ENCODE measurements around the gene GPR108. TPM values are rescaled to one million over a fixed set of nuclear protein-coding genes. Genes with fewer than 3 reads are reported as not detected.

Gene GPR108
- total and polyA plus RNA-seq, 2 donors from 2014 or later, result 113 to 144 TPM

DNA sequence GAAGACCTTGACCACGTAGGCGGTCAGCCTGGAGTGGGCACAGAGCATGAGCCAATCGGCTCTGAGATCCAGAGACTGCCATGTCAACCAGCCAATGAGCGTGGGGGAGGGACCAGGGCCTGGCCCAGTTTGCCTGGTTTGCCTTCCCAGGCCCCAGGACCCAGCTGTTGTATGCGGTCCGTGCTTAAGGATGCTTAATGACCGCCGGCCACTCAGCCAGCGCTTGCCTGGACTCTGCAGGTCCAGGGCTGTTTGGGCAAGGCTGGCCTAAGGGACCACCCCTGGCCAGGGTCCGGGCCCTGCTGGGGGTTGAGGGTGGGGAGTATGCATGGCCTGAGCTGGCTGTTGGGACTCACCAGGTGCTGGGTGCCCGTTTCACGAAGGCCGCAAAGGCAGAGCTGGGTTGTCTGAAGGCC, 44.3 kb downstream of the GPR108 start:
- H3K9me3 ChIP-seq (ENCODE audit: control insufficient read depth in 2 of 3, insufficient read depth in 1 of 3, low read length in 3 of 3), result no peaks in the 10 kb centered on the region
- TF ChIP-seq, protein P1, sequence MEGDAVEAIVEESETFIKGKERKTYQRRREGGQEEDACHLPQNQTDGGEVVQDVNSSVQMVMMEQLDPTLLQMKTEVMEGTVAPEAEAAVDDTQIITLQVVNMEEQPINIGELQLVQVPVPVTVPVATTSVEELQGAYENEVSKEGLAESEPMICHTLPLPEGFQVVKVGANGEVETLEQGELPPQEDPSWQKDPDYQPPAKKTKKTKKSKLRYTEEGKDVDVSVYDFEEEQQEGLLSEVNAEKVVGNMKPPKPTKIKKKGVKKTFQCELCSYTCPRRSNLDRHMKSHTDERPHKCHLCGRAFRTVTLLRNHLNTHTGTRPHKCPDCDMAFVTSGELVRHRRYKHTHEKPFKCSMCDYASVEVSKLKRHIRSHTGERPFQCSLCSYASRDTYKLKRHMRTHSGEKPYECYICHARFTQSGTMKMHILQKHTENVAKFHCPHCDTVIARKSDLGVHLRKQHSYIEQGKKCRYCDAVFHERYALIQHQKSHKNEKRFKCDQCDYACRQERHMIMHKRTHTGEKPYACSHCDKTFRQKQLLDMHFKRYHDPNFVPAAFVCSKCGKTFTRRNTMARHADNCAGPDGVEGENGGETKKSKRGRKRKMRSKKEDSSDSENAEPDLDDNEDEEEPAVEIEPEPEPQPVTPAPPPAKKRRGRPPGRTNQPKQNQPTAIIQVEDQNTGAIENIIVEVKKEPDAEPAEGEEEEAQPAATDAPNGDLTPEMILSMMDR (IDR thresholded peaks at IDR 0.05; ENCODE audit: borderline replicate concordance, extremely low read depth, insufficient read depth), result no peak
- intact Hi-C loops (cut with DNase I), result no loop called here
- DNase-seq (peak in 1 of 5 donors; percentile 62), FAIRE-seq (no peak)
- no peak overlapping the region for H3K9ac ChIP-seq (ENCODE audit: low read length in 3 of 3)
- H3K27ac ChIP-seq (ENCODE audit: low read depth in 2 of 2, low read length in 2 of 2), result no peak overlapping the region
- H3K27me3 ChIP-seq (ENCODE audit: control insufficient read depth, insufficient read depth, low read length), result no peaks in the 10 kb centered on the region
- no peak overlapping the region for H3K4me3 ChIP-seq (ENCODE audit: low read length in 3 of 3)
- no peaks in the 10 kb centered on the region for H3K4me1 ChIP-seq (ENCODE audit: control insufficient read depth in 2 of 3, insufficient read depth in 2 of 3, low read depth in 1 of 3, low read length in 3 of 3)
- no peaks in the 10 kb centered on the region for H3K36me3 ChIP-seq (ENCODE audit: control insufficient read depth in 2 of 3, insufficient read depth in 3 of 3, low read length in 3 of 3)

- no peak for FAIRE-seq
- Histone ChIP-seq H3K27ac (ENCODE audit: low read depth in 2 of 2, low read length in 2 of 2) (no peak overlapping the region), H3K4me1 (ENCODE audit: control insufficient read depth in 2 of 3, insufficient read depth in 2 of 3, low read depth in 1 of 3, low read length in 3 of 3) (no peaks in the 10 kb centered on the region), H3K4me3 (ENCODE audit: low read length in 3 of 3) (no peak overlapping the region), H3K36me3 (ENCODE audit: control insufficient read depth in 2 of 3, insufficient read depth in 3 of 3, low read length in 3 of 3) (no peaks in the 10 kb centered on the region), H3K9ac (ENCODE audit: low read length in 3 of 3) (no peak overlapping the region), H3K27me3 (ENCODE audit: control insufficient read depth, insufficient read depth, low read length) (no peaks in the 10 kb centered on the region), H3K9me3 (ENCODE audit: control insufficient read depth in 2 of 3, insufficient read depth in 1 of 3, low read length in 3 of 3) (no peaks in the 10 kb centered on the region)
- intact Hi-C loops (cut with DNase I), result no loop called here
- TF ChIP-seq, protein P1 (IDR thresholded peaks at IDR 0.05; ENCODE audit: borderline replicate concordance, extremely low read depth, insufficient read depth), result no peak
- DNase-seq, result peak in 1 of 5 donors; percentile 17
These were observed 45.4 kb downstream of the GPR108 start for GRCh38 chr19:6692027-6692426.

DNA sequence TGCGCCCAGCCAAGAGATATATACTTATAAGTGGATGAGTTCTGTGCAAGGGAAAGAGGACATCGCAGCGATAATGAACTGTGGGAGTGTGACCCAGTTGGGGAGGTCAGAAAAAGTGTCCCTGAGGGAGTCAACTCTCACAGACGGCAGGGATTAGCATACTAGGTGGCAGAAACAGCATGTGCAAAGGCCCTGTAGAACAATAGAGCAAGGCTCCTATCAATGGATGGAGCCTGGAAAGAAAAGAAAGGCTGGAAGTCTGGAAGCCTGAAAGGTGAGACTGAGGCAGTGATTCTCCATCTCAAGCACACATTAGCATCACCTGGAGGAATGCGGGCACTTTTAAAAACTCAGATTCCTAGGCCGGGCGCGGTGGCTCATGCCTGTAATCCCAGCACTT, 46.0 kb downstream of the GPR108 start:
- FAIRE-seq, result no peak
- no peaks in the 10 kb centered on the region for H3K4me1 ChIP-seq (ENCODE audit: control insufficient read depth in 2 of 3, insufficient read depth in 2 of 3, low read depth in 1 of 3, low read length in 3 of 3)

More for the DNA sequence above, 46.0 kb downstream of the GPR108 start:
- peak in 1 of 5 donors; percentile 39 for DNase-seq
- TF ChIP-seq, protein P1 (IDR thresholded peaks at IDR 0.05; ENCODE audit: borderline replicate concordance, extremely low read depth, insufficient read depth), result no peak
- H3K9ac ChIP-seq (ENCODE audit: low read length in 3 of 3), result no peak overlapping the region
- intact Hi-C loops (cut with DNase I), result no loop called here
- no peaks in the 10 kb centered on the region for H3K9me3 ChIP-seq (ENCODE audit: control insufficient read depth in 2 of 3, insufficient read depth in 1 of 3, low read length in 3 of 3)
- no peaks in the 10 kb centered on the region for H3K27me3 ChIP-seq (ENCODE audit: control insufficient read depth, insufficient read depth, low read length)
- H3K4me3 ChIP-seq (ENCODE audit: low read length in 3 of 3), result no peak overlapping the region
- no peak overlapping the region for H3K27ac ChIP-seq (ENCODE audit: low read depth in 2 of 2, low read length in 2 of 2)
- no peaks in the 10 kb centered on the region for H3K36me3 ChIP-seq (ENCODE audit: control insufficient read depth in 2 of 3, insufficient read depth in 3 of 3, low read length in 3 of 3)
